Caco-2 (cell line): ENCODE results near the gene UNC13C. TPM values are rescaled to one million over a fixed set of nuclear protein-coding genes. Genes with fewer than 3 reads are reported as not detected.

Source experiments
- BruUV-seq: library from RNA; stranded (reverse); fragments of 400-500 nt; replicated peaks from 2 replicates; lab custom pipeline; 2021; lab: Mats Ljungman, UMichigan
- CTCF ChIA-PET: fragments of 300-600 bp; sonication (Branson Sonifier 250); formaldehyde crosslinking; loops from one replicate; lab custom pipeline; 2022; ENCODE audit warnings: antibody characterized with exemption; lab: Charles Lee
- POLR2A ChIA-PET: fragments of 300-600 bp; sonication (Branson Sonifier 250); formaldehyde crosslinking; loops from one replicate; lab custom pipeline; 2022; ENCODE audit warnings: antibody characterized with exemption; lab: Charles Lee
- DNase-seq, 2 experiments: peaks; one replicate each; pipeline versions ENCODE4 v3.0.0 to v3.0.0-alpha.2; 2020 to 2022
- H3K27me3 ChIP-seq: replicated peaks from 2 replicates; pipeline ENCODE4 v1.6.0; 2011; ENCODE audit warnings: low read length; ENCODE audit not compliant: control insufficient read depth, insufficient read depth
- H3K36me3 ChIP-seq: 2 replicates; pipeline ENCODE4 v1.5.1; 2011; ENCODE audit warnings: low read length; ENCODE audit not compliant: control insufficient read depth, insufficient read depth
- H3K4me1 ChIP-seq: fragments of 250-450 bp; sonication (Bioruptor Pico); 2 replicates; pipeline ENCODE4 v1.5.1; 2020; ENCODE audit warnings: mild to moderate bottlenecking
- H3K4me3 ChIP-seq: 2 replicates; pipeline ENCODE4 v1.5.1; 2011; ENCODE audit warnings: low read depth, mild to moderate bottlenecking, control low read depth, low read length
- H3K9me3 ChIP-seq: fragments of 250-450 bp; sonication (Bioruptor Pico); 2 replicates; pipeline ENCODE4 v1.5.1; 2020; ENCODE audit warnings: mild to moderate bottlenecking, moderate library complexity
- H3K27ac Mint-ChIP-seq: one replicate; pipeline ENCODE4 v1.8.0; 2022; ENCODE audit warnings: mixed read lengths; ENCODE audit not compliant: unreplicated experiment
- H3K27me3 Mint-ChIP-seq: one replicate; pipeline ENCODE4 v1.8.0; 2022; ENCODE audit warnings: mixed read lengths; ENCODE audit not compliant: insufficient read depth, unreplicated experiment
- H3K36me3 Mint-ChIP-seq: one replicate; pipeline ENCODE4 v1.8.0; 2022; ENCODE audit warnings: mild to moderate bottlenecking, mixed read lengths; ENCODE audit not compliant: insufficient read depth, unreplicated experiment
- H3K4me1 Mint-ChIP-seq: one replicate; pipeline ENCODE4 v1.8.0; 2022; ENCODE audit warnings: low read depth, mixed read lengths; ENCODE audit not compliant: unreplicated experiment
- H3K4me3 Mint-ChIP-seq: one replicate; pipeline ENCODE4 v1.8.0; 2022; ENCODE audit warnings: mild to moderate bottlenecking, moderate library complexity, mixed read lengths; ENCODE audit not compliant: unreplicated experiment
- H3K9me3 Mint-ChIP-seq: one replicate; pipeline ENCODE4 v1.8.0; 2022; ENCODE audit warnings: mixed read lengths; ENCODE audit not compliant: unreplicated experiment
- CTCF ChIP-seq, 2 experiments: fragments of 200-600 bp in 1 of 2; IDR thresholded peaks; 1 replicate in 1 of 2; 2 replicates in 1 of 2; pipeline versions ENCODE4 v1.5.1 to v1.8.0; 2011 to 2022; ENCODE audit warnings: antibody characterized with exemption in 1 of 2, control low read depth in 1 of 2, inconsistent platforms in 1 of 2, low read depth in 1 of 2, low read length in 1 of 2, mild to moderate bottlenecking in 1 of 2, moderate library complexity in 1 of 2; ENCODE audit not compliant: insufficient read depth in 1 of 2, severe bottlenecking in 1 of 2, unreplicated experiment in 1 of 2
- intact Hi-C: fragments of 100-400 bp; cut with micrococcal nuclease; formaldehyde crosslinking; loops from one replicate; pipeline ENCODE4 v1.10.0; 2022; ENCODE audit not compliant: unreplicated experiment
- total RNA-seq: library from RNA; stranded (reverse); gene quantifications from 2 replicates; pipeline ENCODE4 v1.2.3, GENCODE V29; 2022

Gene UNC13C
- total RNA-seq, 1 experiment from 2014 or later = 2.9 TPM

- H3K4me3 ChIP-seq = no peak overlapping the region
- Mint-ChIP-seq H3K4me3 (no peak overlapping the region), H3K4me1 (no peaks in the 10 kb centered on the region), H3K27me3 (no peaks in the 10 kb centered on the region), H3K36me3 (no peaks in the 10 kb centered on the region), H3K27ac (no peak overlapping the region), H3K9me3 (no peaks in the 10 kb centered on the region)
- no peaks in the 10 kb centered on the region for H3K36me3 ChIP-seq
- ChIA-PET POLR2A (no interaction called here), CTCF (no interaction called here)
- no peak for TF ChIP-seq CTCF (IDR thresholded peaks at IDR 0.05; ENCODE audit: insufficient read depth in 1 of 2, low read depth in 1 of 2, low read length in 1 of 2, severe bottlenecking in 1 of 2, unreplicated experiment in 1 of 2)
- no peaks in the 10 kb centered on the region for H3K4me1 ChIP-seq
- BruUV-seq = no TSS peak
- no peak for DNase-seq
- intact Hi-C loops = no loop called here
- no peaks in the 10 kb centered on the region for H3K27me3 ChIP-seq
- no peaks in the 10 kb centered on the region for H3K9me3 ChIP-seq
Measured at GRCh38 chr15:54576298-54576935, 598.2 kb downstream of the UNC13C start.

GRCh38 chr15:54577476-54578250 lies 599.4 kb downstream of the UNC13C start:
- H3K27me3 Mint-ChIP-seq = no peaks in the 10 kb centered on the region

GRCh38 chr15:54579855-54580254 lies 601.6 kb downstream of the UNC13C start:
- POLR2A ChIA-PET = no interaction called here
- H3K27me3 Mint-ChIP-seq = no peaks in the 10 kb centered on the region
- H3K9me3 Mint-ChIP-seq = no peaks in the 10 kb centered on the region
- no peak overlapping the region for H3K27ac Mint-ChIP-seq
- intact Hi-C loops = no loop called here
- H3K4me1 Mint-ChIP-seq = no peaks in the 10 kb centered on the region
- no peaks in the 10 kb centered on the region for H3K9me3 ChIP-seq
- no TSS peak for BruUV-seq
- H3K27me3 ChIP-seq = no peaks in the 10 kb centered on the region
- no peak for DNase-seq
- TF ChIP-seq CTCF (IDR thresholded peaks at IDR 0.05; ENCODE audit: insufficient read depth in 1 of 2, low read depth in 1 of 2, low read length in 1 of 2, severe bottlenecking in 1 of 2, unreplicated experiment in 1 of 2) = no peak
- CTCF ChIA-PET = no interaction called here
- H3K4me3 Mint-ChIP-seq = no peak overlapping the region
- H3K36me3 ChIP-seq = no peaks in the 10 kb centered on the region
- H3K4me3 ChIP-seq = no peak overlapping the region
- no peaks in the 10 kb centered on the region for H3K36me3 Mint-ChIP-seq
- H3K4me1 ChIP-seq = no peaks in the 10 kb centered on the region

More at GRCh38 chr15:54577476-54578250, 599.4 kb downstream of the UNC13C start:
- no peaks in the 10 kb centered on the region for H3K36me3 Mint-ChIP-seq
- no peaks in the 10 kb centered on the region for H3K4me1 Mint-ChIP-seq
- intact Hi-C loops = no loop called here
- H3K4me3 ChIP-seq = no peak overlapping the region
- H3K9me3 ChIP-seq = no peaks in the 10 kb centered on the region
- H3K9me3 Mint-ChIP-seq = no peaks in the 10 kb centered on the region
- no peak overlapping the region for H3K27ac Mint-ChIP-seq
- H3K27me3 ChIP-seq = no peaks in the 10 kb centered on the region
- H3K4me1 ChIP-seq = no peaks in the 10 kb centered on the region
- no peak for DNase-seq
- H3K36me3 ChIP-seq = no peaks in the 10 kb centered on the region
- no TSS peak for BruUV-seq
- ChIA-PET POLR2A (no interaction called here), CTCF (no interaction called here)
- no peak overlapping the region for H3K4me3 Mint-ChIP-seq
- TF ChIP-seq CTCF (IDR thresholded peaks at IDR 0.05; ENCODE audit: insufficient read depth in 1 of 2, low read depth in 1 of 2, low read length in 1 of 2, severe bottlenecking in 1 of 2, unreplicated experiment in 1 of 2) = no peak
